Sigmoid colon (tissue), 7 donors: Measurements from ENCODE around the gene TMEM255B. TPM values are rescaled to one million over a fixed set of nuclear protein-coding genes. Genes with fewer than 3 reads are reported as not detected.

Source experiments
- DNase-seq: peaks from one replicate; pipeline ENCODE4 v3.0.0-alpha.2; 2019
- H3K27ac ChIP-seq, 4 donors: fragments of 200-600 bp; sonication (generic); one replicate each; pipeline ENCODE4 v1.5.1; 2016 to 2019; ENCODE audit warnings: mild to moderate bottlenecking in 1 of 4
- H3K27me3 ChIP-seq, 3 donors: fragments of 200-600 bp; sonication (generic); one replicate each; pipeline ENCODE4 v1.5.1; 2019; ENCODE audit warnings: mild to moderate bottlenecking in 1 of 3
- H3K36me3 ChIP-seq, 4 donors: fragments of 200-600 bp; sonication (generic); one replicate each; pipeline ENCODE4 v1.5.1; 2016 to 2019
- H3K4me1 ChIP-seq, 4 donors: fragments of 200-600 bp; sonication (generic); one replicate each; pipeline ENCODE4 v1.5.1; 2017 to 2019
- H3K4me3 ChIP-seq, 4 donors: fragments of 200-600 bp; sonication (generic); one replicate each; pipeline ENCODE4 v1.5.1; 2017 to 2019; ENCODE audit warnings: mild to moderate bottlenecking in 2 of 4, moderate library complexity in 1 of 4
- H3K9me3 ChIP-seq, 4 donors: fragments of 200-600 bp in 3 of 4; sonication (generic) in 3 of 4; one replicate each; pipeline versions ENCODE4 v1.5.1 to v1.6.1; 2013 to 2019
- CTCF ChIP-seq, 4 experiments: fragments of 450-650 bp in 3 of 4; fragments of 200-600 bp in 1 of 4; IDR thresholded peaks; one replicate each; pipeline ENCODE4 v1.5.1; 2016 to 2019; ENCODE audit warnings: antibody characterized with exemption in 4 of 4, mild to moderate bottlenecking in 3 of 4, moderate library complexity in 2 of 4
- EP300 ChIP-seq, 4 donors: sonication (generic); formaldehyde crosslinking; IDR thresholded peaks; one replicate each; pipeline ENCODE4 v1.6.1; 2017; ENCODE audit warnings: antibody characterized with exemption in 4 of 4
- POLR2A ChIP-seq, 2 donors: fragments of 450-650 bp; IDR thresholded peaks; one replicate each; pipeline ENCODE4 v1.6.1; 2016; ENCODE audit warnings: antibody characterized with exemption in 2 of 2, mild to moderate bottlenecking in 2 of 2, moderate library complexity in 2 of 2
- POLR2AphosphoS5 ChIP-seq, 4 donors: sonication (generic); formaldehyde crosslinking; IDR thresholded peaks; one replicate each; pipeline ENCODE4 v1.6.1; 2017; ENCODE audit warnings: antibody characterized with exemption in 4 of 4
- WGBS, 2 donors: extraction: QIAGEN DNeasy Blood & Tissue Kit; methylation state at CpG; one replicate each; pipeline ENCODE4 v1.1.7; 2013; 5-methylcytosine and 5-hydroxymethylcytosine counted together
- intact Hi-C: fragments of 100-400 bp; cut with DNase I; formaldehyde crosslinking; loops from one replicate; pipeline ENCODE4 v1.15.1; 2023
- polyA plus RNA-seq, 3 donors: library from polyadenylated mRNA; stranded (reverse); fragments of 200-250 nt; gene quantifications; one replicate each; pipeline ENCODE4 v1.2.3, GENCODE V29; 2013
- total RNA-seq, 4 donors: library from RNA; depleted of rRNA; stranded (reverse); fragments of >200 nt; gene quantifications; one replicate each; pipeline ENCODE4 v1.1.0, GENCODE V29; 2016
- donor health status: healthy with polysubstance abuse.
- donor health status: Bipolar disorder and iron deficiency.
- donor health status: healthy.

TMEM255B gene
- total and polyA plus RNA-seq, 7 donors = 0.60 to 11.1 (median 4.3) TPM

GRCh38 chr13:113746671-113747070, 12.4 kb upstream of the TMEM255B start:
- no peak for DNase-seq
- intact Hi-C loops = no loop called here
- H3K4me1 ChIP-seq = peaks cover 0 to 4% (median 0%) of the 10 kb centered on the region in 4 donors
- H3K9me3 ChIP-seq = no peaks in the 10 kb centered on the region
- no peak overlapping the region for H3K27ac ChIP-seq
- no peak overlapping the region for H3K4me3 ChIP-seq
- H3K27me3 ChIP-seq = peaks cover 0 to 11% (median 0%) of the 10 kb centered on the region in 3 donors
- H3K36me3 ChIP-seq = no peaks in the 10 kb centered on the region
- TF ChIP-seq CTCF (IDR thresholded peaks at IDR 0.05) (no peak), EP300 (IDR thresholded peaks at IDR 0.05) (no peak), POLR2A (IDR thresholded peaks at IDR 0.05) (no peak), POLR2AphosphoS5 (IDR thresholded peaks at IDR 0.05) (no peak)
- WGBS, 2 donors = 88% methylated on average over 12 of the region's 12 CpGs

- no peak for DNase-seq
- 92% methylated on average over 25 of the region's 25 CpGs for WGBS, 2 donors
- TF ChIP-seq POLR2A (IDR thresholded peaks at IDR 0.05) (no peak), CTCF (IDR thresholded peaks at IDR 0.05) (no peak), EP300 (IDR thresholded peaks at IDR 0.05) (no peak), POLR2AphosphoS5 (IDR thresholded peaks at IDR 0.05) (no peak)
- Histone ChIP-seq H3K36me3 (no peaks in the 10 kb centered on the region), H3K4me3 (no peak overlapping the region), H3K27me3 (peaks cover 0 to 4% (median 0%) of the 10 kb centered on the region in 3 donors), H3K27ac (no peak overlapping the region), H3K4me1 (peaks cover 0 to under 1% (median 0%) of the 10 kb centered on the region in 4 donors), H3K9me3 (no peaks in the 10 kb centered on the region)
- intact Hi-C loops = no loop called here
Observed at GRCh38 chr13:113747291-113747833, 11.7 kb upstream of the TMEM255B start.

- Histone ChIP-seq H3K9me3 (no peaks in the 10 kb centered on the region), H3K4me1 (no peaks in the 10 kb centered on the region), H3K4me3 (no peak overlapping the region), H3K27me3 (no peaks in the 10 kb centered on the region), H3K36me3 (no peaks in the 10 kb centered on the region), H3K27ac (no peak overlapping the region)
- WGBS, 2 donors = 87 to 89% methylated on average over 25 of the region's 25 CpGs
- no peak for DNase-seq
- TF ChIP-seq POLR2A (IDR thresholded peaks at IDR 0.05) (no peak), POLR2AphosphoS5 (IDR thresholded peaks at IDR 0.05) (no peak), CTCF (IDR thresholded peaks at IDR 0.05) (no peak), EP300 (IDR thresholded peaks at IDR 0.05) (no peak)
- intact Hi-C loops = no loop called here
Observed at GRCh38 chr13:113748101-113748861, 10.7 kb upstream of the TMEM255B start.

GRCh38 chr13:113748862-113749451, 10.1 kb upstream of the TMEM255B start:
- intact Hi-C loops = no loop called here

GRCh38 chr13:113749507-113749906, 9.5 kb upstream of the TMEM255B start:
- H3K9me3 ChIP-seq = no peaks in the 10 kb centered on the region
- DNase-seq = no peak
- peaks cover 0 to 6% (median 0%) of the 10 kb centered on the region in 3 donors for H3K27me3 ChIP-seq
- intact Hi-C loops = no loop called here
- no peaks in the 10 kb centered on the region for H3K36me3 ChIP-seq
- TF ChIP-seq CTCF (IDR thresholded peaks at IDR 0.05) = no peak
- no peak for TF ChIP-seq EP300 (IDR thresholded peaks at IDR 0.05)
- TF ChIP-seq POLR2A (IDR thresholded peaks at IDR 0.05) = no peak
- TF ChIP-seq POLR2AphosphoS5 (IDR thresholded peaks at IDR 0.05) = no peak
- WGBS, 2 donors = 87 to 91% methylated on average over 13 of the region's 13 CpGs
- H3K27ac ChIP-seq = no peak overlapping the region
- H3K4me3 ChIP-seq = no peak overlapping the region
- H3K4me1 ChIP-seq = no peaks in the 10 kb centered on the region

More at GRCh38 chr13:113748862-113749451, 10.1 kb upstream of the TMEM255B start:
- DNase-seq = no peak
- Histone ChIP-seq H3K4me1 (no peaks in the 10 kb centered on the region), H3K27ac (no peak overlapping the region), H3K27me3 (peaks cover 0 to 5% (median 0%) of the 10 kb centered on the region in 3 donors), H3K4me3 (no peak overlapping the region), H3K36me3 (no peaks in the 10 kb centered on the region), H3K9me3 (no peaks in the 10 kb centered on the region)
- TF ChIP-seq EP300 (IDR thresholded peaks at IDR 0.05) = no peak
- WGBS, 2 donors = 92 to 93% methylated on average over 22 of the region's 22 CpGs
